Stimulated activated CD8-positive, alpha-beta memory T cell treated with anti-CD3 and anti-CD28 coated beads, Interleukin-7, amount 100 ng/mL, for 24 hours (primary cell): ENCODE data around the gene SCN4A.
A peak's percentile ranks its signal among the peaks of the same experiment; 100 is the strongest.
"Not testable (repeated sequence)": the region's sequence is repeated elsewhere in the genome, so short reads cannot be mapped to it uniquely, and the experiment has no call there.

Source experiments
- DNase-seq: peaks from one replicate; pipeline ENCODE4 v3.0.0-alpha.2; 2020; ENCODE audit warnings: low read depth

The SCN4A gene

DNA sequence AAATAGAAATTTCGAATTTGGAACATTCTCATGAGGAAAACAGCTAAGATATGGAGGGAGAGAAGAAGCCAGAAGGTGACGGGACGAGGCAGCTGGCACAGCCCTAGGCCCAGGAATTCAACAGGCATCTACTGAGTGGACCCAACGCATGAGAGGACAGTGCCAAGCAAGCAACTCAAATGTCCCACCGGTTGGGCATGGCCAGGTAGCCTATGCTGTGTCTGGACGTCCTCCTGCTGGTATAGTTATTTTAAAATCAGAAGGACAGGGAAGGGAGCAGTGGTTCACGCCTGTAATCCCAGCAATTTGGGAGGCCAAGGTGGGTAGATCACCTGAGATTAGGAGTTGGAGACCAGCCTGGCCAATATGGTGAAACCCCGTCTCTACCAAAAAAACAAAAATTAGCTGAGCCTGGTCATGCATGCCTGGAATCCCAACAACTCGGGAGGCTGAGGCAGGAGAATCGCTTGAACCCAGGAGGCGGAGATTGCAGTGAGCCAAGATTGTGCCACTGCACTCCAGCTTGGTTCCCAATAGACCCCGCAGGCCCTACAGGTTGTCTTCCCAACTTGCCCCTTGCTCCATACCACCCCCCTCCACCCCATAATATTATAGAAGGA, 56.0 kb downstream of the SCN4A start:
- DNase-seq, result no peak

- DNase-seq, result not testable (repeated sequence)
Observed at GRCh38 chr17:63915753-63916152, 57.0 kb downstream of the SCN4A start.

DNA sequence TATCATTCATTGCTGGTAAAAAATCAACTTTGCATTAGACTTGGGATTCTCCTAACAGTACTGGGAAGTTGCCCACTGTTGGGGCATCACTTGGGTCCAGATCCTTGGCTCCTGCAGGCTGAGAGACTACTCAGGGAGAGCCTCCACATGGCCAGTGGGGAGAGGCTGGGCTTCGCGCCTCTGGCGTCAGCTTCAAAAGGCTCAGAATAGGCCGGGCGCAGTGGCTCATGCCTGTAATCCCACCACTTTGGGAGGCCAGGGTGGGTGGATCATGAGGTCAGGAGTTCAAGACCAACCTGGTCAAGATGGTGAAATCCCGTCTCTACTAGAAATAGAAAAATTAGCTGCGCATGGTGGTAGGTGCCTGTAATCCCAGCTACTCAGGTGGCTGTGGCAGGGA, 58.2 kb downstream of the SCN4A start:
- no peak for DNase-seq

DNA sequence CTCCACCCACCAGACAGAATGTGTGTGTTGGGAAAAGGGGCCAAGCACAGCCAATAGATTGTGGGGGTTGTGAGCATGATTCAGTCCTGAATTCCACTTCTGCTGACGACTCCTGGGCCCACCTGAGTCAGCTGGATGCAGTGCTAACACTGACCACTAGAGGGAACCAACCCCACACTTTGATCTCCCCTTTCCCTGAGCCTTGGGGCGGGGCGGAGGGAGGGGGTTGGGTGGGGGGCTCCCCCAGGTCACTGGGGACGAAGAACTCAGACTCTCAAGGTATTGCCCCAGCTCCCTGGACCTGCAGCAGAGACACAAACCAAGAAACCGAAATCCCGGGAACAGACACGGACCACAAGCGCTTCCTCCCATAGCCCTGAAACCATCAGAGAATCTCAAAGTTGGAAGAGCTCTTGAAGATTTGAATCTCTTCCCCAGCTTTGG, 61.0 kb downstream of the SCN4A start:
- peak; percentile 46 for DNase-seq

DNA sequence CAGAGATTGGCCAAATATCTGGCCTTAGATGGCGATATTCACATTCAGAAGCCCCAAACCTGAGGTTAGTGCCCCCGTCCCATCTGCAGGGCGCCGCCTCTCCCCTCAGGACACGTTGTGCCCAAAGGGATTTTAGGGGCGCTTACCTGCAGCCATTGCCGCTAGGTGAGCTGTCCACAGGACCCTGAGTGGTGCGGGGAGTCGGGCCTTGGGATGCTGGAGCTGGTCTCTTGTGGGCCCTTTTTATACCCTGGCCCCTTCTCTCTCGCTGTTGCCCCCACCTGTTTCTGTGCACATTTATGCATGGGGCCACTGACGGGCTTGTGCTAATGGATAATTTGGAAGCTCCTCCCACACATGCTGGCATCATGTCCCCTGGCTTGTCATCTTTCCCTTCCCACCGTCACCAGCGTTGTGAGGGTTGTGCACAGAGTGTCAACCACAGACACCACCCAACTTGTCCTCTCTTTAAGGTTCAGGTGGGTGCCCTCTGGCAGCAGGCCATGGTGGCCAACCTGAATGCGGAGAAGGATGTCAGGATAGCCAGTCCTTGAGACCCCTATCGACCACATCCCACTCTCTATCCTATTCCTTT, 61.6 kb downstream of the SCN4A start, which contains the start of gene CSHL1:
CSHL1 (minus strand) TSS at position 218 of the 595 bp plus-strand sequence; CDS start at position 156, 62 bp downstream.
- DNase-seq, result no peak

DNA sequence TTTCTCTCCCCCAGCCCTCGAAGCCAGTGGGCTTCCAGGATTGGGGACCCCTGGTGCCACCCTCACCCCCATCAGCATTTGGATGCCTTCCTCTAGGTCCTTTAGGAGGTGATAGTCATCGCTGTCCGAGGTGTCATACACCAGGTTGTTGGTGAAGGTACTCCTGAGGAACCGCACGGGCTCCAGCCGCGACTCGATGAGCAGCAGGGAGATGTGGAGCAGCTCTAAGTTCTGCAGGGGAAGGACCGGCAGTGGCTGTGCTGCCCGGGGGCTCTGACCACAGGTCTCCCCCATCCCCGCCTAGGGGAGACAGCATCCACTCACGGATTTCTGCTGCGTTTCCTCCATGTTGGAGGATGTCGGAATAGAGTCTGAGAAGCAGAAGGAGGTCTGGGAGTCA, 62.6 kb downstream of the SCN4A start:
- no peak for DNase-seq

DNA sequence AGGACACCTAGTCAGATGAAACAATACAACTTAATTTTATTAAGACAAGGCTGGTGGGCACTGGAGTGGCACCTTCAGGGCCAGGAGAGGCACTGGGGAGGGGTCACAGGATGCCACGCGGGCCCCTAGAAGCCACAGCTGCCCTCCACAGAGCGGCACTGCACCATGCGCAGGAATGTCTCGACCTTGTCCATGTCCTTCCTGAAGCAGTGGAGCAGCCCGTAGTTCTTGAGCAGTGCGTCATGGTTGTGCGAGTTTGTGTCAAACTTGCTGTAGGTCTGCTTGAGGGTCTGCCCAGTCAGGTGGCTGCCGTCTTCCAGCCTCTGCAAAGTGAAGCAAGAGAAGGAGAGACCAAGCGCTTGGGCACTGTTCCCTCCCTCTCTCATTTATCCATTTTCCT, 63.1 kb downstream of the SCN4A start:
- not testable (repeated sequence) for DNase-seq

DNA sequence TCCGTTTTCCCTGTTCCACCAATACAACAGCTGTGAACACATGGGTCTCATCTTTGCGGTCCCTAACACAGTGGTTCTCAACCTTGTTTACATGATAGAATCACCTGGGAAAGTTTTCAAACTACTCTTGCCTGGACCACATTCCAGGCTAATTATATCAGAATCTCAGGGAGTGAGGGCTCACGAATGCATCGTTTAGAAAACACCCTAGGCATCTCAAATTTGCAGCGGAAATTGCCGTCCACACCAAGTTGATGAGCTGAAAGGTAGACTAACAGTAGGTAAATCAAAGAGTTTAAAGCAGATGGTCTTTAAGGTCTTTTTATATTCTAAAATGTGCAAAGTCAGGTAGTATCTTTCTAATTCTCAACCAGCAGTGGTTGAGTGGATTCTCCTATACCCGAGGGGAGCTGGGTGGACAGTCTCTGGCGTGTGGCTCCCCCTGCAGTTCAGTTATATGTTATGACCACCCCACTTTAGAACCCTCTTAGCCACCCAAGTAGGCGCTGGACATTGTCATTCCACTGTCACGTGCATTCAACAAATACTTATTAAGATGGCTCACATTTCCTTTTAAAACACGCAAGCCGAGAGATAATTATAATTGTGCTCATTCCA, 65.4 kb downstream of the SCN4A start:
- DNase-seq, result not testable (repeated sequence)

DNA sequence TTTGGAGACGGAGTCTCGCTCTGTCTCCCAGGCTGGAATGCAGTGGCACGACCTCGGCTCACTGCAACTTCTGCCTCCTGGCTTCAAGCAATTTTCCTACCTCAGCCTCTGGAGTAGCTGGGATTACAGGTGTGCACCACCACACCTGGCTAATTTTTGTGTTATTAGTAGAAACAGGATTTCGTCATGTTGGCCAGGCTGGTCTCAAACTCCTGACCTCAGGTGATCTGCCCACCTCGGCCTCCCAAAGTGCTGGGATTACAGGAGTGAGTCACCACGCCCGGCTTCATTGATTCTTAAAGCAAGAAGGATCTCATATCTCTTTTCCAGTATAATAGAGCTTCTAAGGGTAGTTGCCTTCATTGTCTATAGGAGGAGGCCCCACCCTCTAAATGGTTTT, 67.9 kb downstream of the SCN4A start:
- DNase-seq, result not testable (repeated sequence)

- not testable (repeated sequence) for DNase-seq
Observed at GRCh38 chr17:63903787-63904201, 68.9 kb downstream of the SCN4A start.

DNA sequence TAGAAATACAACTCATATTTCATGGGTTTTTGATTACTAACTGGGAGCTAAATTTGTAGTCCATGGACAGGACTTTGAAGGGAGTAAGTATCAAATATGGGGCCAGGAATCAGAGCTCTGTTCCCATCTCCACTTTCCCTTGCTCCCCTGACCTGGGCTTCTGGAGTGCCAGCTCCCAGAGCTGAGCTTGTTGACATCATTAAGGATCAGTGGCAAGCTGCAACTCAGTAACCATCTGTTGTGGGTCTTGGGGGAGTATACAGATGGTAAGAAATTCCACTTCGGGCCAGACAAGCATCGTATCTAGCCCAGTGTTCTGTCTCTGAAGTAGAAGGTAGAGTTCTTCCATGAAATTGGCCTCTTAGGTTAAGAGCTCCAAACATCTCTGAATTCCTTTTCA, 70.7 kb downstream of the SCN4A start:
- not testable (repeated sequence) for DNase-seq

DNA sequence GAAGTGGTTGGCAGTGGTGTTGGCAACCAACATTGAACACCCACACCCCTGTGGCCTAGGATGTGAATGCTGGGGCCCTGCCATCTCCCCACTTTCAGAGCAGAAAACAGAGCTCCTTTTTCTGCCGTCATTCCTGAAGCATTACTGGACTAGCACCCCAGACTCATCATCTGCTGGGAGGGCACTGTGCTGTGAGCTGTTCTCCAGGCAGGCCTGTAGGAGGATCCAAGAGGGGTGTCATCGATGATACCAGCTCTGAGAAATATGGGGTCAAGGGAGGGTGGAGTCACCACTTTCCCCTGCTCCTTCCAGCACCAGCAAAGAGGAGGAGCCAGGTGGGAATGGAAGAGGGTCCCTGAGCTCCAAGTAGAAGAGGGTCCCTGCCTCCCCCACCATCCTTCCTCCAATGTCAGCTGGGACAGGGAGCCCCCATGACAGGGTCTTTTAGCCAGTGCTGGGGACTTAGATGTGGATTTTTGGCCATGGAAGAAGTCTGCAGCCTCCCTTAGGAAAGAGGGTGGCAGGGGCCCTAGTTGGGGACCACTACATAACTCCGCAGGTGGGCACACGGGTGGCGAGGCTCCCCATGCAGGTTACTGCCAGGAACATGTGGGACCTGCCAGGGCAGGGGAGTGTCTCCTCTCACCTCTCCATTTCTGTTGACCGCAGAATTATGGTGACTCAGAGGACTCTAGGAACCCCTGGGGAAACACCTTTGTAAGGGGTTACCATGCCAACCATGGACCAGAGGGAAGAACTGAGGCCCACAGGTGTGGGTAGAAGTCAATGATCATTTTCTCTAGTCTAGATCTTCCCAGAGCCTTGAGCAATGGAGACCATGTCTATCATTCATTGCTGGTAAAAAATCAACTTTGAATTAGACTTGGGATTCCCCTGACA, 73.6 kb downstream of the SCN4A start:
- not testable (repeated sequence) for DNase-seq

- not testable (repeated sequence) for DNase-seq
Observed at GRCh38 chr17:63896524-63897354, 76.0 kb downstream of the SCN4A start, which contains the start of gene CSH1. Gene CSH1 (minus strand): TSS chr17:63896574. CDS start chr17:63896511, 63 bp downstream.

GRCh38 chr17:63894821-63895220, 77.9 kb downstream of the SCN4A start:
- not testable (repeated sequence) for DNase-seq

- DNase-seq, result not testable (repeated sequence)
Observed at GRCh38 chr17:63894021-63894420, 78.7 kb downstream of the SCN4A start.

- not testable (repeated sequence) for DNase-seq
Observed at GRCh38 chr17:63892316-63893037, 80.2 kb downstream of the SCN4A start.

- DNase-seq, result not testable (repeated sequence)
Observed at GRCh38 chr17:63889026-63889848, 83.5 kb downstream of the SCN4A start.
